ENCODE results near the gene OSTF1.

OSTF1 gene

GRCh38 chr9:75169623-75170022, 81.3 kb downstream of the OSTF1 start:
- DNase-seq = no peak

GRCh38 chr9:75170898-75171360, 82.6 kb downstream of the OSTF1 start:
- DNase-seq = no peak

- no peak for DNase-seq
Observed at GRCh38 chr9:75175395-75175794, 87.1 kb downstream of the OSTF1 start.

GRCh38 chr9:75176037-75176436, 87.7 kb downstream of the OSTF1 start:
- no peak for DNase-seq

GRCh38 chr9:75181750-75182149, 93.4 kb downstream of the OSTF1 start:
- DNase-seq = no peak

- no peak for DNase-seq
Observed at GRCh38 chr9:75183306-75183705, 95.0 kb downstream of the OSTF1 start.

GRCh38 chr9:75184471-75184870, 96.2 kb downstream of the OSTF1 start:
- no peak for DNase-seq

GRCh38 chr9:75185585-75186170, 97.4 kb downstream of the OSTF1 start:
- DNase-seq = peak; percentile 60

GRCh38 chr9:75186767-75187380, 98.6 kb downstream of the OSTF1 start:
- DNase-seq = no peak

- DNase-seq = no peak
Observed at GRCh38 chr9:75188756-75189155, 100.4 kb downstream of the OSTF1 start.

GRCh38 chr9:75190762-75191161, 102.4 kb downstream of the OSTF1 start:
- DNase-seq = no peak
